ENCODE data around the gene VILL.

The VILL gene

DNA sequence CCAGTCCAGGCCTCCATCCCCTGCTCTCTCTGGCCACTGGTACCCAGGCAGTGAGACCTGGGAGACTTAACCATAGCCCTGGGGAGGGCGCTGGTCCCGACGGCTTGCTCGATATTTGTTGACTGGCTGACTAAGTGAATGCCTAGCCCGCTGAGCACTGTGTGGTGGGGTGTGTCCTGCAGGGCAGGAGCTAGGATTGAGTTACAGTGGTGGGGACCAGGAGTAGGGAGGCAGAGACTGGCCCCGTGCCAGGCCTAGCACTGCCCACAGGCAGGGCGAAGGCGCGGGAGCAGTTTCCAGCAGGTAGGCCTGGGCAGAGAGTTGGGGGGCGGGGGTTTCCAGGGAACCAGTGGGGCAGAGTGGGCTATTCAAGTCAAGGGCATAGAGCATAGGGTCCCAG lies at the start of gene VILL:
Gene VILL, plus strand, starts transcription at position 260 of the 400 bp plus-strand sequence. CDS start 2,887 bp downstream, outside the sequence.
- DNase-seq: no peak

DNA sequence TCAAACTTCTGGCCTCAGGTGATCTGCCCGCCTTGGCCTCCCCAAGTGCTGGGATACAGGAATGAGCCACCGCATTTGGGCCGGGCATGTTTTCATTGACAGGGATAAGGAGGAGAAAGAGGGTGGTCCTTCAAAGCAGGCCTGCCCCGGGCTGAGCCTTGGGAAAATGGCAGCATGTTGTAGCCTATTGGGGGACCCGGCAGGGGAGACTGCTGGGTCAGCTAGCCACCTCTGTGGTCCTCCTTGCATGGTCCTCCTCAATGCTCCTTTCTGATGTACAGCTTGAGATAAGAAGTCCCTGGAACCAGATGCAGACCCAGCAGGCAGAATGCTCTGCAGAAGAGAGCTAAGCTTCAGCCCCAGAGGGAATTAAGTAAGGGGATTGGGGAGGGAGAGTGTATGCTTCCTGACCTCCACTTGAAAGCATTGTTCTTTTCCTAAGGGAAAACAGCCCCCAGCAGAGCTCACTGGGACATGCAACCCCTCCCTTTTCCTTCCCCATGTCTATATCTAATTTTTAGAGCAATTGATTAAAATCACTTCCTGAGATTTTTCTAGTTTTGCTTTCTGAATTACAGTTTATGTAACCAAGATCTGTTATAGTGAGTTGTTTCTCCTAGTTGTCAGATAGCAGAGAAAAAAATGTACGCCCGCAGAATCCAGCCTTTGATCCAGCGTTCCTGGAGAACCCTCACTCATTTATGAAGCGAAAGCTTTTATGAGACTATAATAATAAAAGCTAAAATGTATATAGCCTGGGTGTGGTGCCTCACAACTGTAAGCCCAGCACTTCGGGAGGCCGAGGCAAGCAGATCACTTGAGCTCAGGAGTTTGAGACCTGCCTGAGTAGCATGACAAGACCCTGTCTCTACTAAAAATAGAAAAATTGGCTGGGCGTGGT lies 48.7 kb upstream of the VILL start:
- no peak for DNase-seq

DNA sequence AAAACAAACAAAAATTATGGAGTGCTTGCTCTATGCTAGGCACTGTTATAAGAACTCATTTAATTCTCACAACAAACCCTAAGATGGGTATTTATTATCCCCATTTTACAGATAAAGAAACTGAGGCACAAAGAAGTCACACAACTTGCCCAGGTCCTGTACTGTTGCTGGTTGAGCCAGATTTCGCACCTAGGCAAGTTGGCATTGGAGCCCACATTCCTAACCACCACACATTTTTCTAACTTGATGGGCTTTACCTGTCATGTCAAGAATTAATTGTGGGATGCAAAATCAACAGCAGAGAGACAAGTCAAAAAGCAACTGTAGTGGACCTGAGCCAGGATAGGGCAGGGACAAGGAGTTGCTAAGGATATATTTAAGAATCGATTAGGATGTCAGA lies 47.9 kb upstream of the VILL start:
- DNase-seq: no peak

DNA sequence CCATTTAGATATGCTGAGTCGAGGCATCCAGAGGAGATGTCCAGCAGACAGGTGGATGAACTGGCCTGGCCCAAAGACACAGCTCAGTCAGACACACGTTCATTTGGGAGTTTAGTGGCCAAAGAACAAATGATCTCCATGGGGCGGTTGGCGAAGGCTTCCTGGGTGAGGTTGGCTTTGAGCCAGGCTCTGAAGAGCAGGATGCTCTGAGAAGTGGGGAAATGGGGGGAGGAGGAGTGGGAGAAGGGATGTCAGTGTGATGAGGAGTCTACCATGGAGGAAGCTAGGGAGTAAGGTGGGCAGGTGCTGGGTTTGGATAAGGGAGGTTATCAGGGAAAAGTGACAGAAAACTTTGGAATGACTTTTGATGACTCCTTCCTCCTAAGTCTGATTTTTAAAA lies 47.5 kb upstream of the VILL start:
- DNase-seq: no peak

DNA sequence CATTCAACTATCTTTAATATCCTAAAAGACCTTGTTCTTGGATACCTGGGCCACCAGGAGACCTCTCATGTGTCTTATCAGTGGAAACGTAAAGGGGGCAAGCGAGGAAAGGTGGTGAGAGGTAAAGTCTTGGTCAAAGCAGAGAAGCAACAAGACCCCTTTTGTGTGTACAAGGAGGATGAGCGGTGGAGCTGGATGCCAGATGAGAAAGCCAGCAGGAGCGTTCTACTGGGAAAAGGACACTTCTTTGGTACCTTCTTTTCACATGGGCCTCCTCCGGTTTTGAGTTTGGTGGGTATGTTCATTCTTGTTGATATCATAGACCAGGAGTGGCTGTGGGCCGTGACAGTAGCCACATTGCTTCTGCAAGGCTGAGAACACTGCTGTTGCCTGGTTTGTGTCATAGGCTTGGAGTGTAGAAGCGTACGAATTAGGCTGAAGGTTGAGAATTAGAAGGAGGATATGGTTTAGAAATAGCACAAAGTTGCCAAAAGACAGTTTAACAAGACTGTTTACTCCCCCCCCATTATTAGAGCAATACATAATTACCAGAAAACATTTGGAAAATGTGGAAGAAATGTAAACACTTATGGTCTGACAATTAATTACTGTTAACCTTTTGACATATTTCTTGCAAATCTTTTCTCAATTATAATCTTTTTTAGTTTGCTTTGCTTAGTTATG lies 46.8 kb upstream of the VILL start:
- no peak for DNase-seq

DNA sequence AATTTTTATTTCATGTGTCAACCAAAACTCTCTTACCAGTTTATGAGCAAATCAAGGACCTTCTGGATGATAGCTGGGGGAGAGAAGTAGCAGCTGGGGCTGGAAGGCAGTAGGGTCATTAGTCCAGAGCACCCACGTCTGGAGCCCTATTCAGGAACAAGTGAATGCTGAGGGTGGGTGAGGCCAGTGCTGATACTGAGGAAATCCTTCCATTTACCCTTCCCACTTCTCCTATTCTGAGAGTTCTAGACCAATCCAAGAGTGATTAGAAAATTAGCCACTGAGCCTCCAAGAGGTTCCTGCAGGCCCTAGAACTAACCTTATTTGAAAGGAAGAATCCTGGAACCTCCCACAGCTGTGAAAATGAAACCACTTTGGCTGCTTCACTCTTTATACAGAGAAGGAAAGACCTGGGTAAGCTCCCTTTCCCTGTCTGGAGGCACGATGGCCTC lies 46.2 kb upstream of the VILL start:
- DNase-seq: no peak

DNA sequence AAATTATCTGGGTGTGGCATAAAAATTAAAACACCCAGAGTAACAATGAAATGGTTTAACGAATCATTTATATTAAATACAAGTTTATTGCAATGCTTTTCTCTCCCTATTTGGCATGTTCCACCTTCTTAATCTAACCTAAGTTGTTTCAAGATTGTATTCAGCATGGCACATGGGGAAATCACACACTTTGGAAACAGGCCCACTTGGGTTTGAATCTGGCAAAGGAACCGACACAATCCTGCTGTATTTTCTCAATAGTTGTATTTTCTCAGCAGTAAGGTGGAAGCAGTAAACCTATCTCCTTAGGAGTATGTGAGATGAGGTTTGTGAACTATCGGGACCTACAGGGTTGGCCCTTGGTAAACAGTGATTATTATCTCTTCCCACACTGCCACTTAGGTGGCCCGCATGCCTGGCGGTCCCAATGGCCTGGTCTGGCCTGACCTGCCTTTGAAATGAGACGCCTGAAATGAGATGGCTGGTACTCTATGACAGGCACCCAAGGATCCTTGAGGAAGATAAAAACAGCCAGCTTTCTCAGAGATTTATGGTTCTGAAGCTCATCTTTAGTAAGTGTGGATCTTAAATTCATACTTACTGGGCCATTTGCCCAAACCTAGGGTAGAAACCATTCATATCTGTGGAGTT lies 45.3 kb upstream of the VILL start:
- DNase-seq: no peak

DNA sequence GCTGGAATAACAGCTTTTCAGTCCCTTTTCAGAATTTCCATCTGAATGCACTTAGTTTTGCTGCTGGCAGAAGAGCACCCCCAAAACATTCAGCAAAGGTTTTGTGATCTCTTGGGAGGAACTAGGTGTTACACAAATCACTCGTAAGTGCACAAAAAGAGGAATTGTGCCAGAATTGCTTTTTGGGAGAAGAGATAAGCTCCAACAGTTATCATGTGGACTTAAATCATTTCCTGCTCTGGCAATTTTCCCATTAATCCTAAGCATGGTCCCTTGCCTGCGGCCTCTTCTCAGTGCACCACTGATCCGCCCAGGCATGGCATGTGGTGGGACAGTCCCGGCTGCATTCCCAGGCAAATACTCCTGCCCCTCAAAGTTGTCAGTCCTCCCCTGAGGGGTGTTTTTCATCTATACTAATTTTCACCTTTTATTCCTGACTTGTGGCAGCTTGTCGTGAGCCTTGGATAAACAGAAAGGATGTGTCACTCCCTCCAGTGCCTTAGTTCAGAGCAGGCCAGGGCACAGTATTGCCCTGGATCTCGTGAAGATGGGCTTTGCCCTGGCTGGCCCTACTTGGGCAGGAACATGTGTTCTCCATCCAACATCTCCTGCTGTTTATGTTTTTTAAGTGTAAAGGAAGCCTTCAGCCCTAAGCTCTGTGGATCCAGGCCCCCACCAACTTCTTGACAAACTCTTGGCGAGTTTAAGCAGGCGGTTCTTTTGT lies 44.6 kb upstream of the VILL start:
- no peak for DNase-seq

DNA sequence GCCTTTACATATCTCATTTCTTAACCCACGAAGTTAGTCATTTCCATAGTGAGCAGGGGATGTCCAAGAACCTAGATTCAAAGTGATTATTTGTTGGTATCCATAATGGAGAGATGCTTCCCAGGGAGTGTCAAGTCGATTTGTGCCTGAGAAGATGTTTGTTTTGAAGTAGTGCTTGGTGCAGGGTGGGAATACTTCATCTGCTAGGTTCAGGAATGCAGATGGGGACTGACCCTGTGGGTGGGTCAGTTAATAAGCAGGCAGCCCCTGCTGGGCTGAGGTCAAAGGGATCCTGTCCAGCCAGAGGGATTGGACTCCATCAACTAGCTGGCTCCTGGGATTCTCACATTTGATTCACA lies 44.1 kb upstream of the VILL start:
- DNase-seq: no peak

DNA sequence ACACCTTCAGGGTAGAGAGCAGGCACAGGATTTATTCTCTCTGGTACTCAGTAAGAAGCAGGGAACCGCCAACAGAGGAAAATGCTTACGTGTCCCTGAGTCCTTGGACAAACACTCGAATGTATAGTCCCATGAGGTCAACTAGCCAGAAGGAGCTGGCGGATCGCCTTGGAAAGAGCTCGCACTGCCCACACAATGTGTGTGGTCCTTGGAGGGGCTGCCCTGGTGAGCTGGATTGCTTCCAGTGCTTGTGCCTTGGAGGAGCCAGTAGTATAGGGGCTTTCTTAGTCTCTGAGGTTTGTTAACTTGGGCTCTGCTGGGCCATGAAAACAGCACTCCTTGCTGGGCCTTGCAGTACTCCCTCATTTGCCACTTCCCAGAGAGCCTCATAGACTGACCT lies 40.7 kb upstream of the VILL start:
- no peak for DNase-seq

DNA sequence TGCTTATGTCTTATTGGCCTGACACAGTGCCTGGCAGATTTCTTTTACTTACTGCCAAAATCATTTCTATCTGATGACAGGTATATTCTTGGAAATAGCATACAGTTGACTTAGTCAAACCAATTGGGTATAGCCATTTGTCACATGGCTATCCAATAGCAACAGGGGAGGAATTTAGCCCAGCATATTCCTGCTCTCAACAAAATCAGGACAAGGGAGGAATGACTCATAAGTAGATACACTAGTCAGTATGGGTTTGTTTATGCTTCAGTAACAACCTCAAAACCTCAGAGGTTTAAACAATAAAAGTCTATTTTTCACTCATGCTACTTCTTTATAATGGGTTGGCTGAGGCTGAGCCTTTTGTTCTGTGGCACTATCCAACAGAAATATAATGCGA lies 38.0 kb upstream of the VILL start:
- no peak for DNase-seq

DNA sequence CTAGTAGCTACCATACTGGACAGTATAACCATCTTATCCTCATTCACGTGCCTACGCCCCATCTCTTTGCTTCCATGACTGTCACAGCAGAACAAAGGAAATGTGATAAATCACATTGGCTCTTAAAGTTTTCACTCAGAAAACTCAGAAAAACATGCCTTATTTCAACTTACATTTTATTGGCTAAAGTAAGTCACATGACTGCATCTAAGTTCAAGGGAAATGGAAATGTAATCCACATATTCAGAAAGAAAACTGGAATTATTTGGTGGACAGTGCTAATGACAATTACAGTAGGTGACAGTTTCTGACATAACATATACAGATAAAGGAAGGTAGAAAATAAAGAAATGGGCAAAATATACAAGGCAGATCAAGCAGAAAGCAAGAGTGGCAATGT lies 37.4 kb upstream of the VILL start:
- DNase-seq: no peak

DNA sequence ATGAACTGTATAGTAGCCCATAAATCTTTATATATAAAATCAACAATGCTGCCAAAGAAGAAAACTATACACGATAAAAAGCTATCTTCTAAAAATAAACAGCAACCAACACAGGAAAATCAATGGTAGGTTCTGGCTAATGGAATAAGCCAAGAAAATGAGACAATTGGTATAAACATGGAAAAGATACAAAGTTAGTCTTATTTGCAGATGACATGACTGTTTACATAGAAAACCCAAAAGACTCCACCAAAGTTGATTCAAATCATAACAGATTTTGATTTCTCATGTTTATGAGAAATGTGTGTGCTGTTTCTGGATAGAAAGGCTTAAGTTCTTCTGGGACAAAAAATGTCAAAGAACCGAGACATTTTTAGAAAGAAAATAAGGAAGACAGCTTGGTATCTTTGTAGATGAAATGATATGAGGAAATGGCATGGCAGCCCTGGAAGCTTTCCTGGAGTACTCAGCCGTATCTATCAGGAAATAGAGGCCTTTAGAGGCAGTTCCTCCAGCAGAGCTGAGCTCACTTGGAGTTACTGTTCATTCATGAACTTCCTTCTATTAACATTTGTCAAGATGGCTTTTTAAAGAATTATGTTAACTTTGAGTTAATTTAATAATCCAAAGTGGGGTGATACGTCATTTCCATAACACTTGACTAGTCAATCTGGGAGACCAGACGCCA lies 36.7 kb upstream of the VILL start:
- DNase-seq: no peak

DNA sequence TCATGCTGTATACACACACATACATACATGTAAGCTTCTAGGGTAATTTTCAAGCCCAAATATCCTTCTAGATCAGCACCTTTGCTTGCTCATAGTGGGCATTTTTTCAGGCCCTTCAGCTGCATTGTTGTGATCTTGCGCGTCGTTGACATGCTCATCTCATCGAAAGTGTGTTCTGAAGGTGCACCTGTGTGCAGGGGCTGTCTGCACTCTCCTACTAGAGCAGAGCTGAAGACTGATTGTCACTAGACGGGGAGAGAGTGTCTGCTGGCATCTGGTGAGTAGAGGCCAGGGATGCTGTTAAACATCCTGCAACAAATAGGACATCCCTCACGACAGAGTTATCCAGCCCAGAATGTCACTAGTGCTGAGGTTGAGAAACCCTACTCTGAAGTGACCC lies 35.7 kb upstream of the VILL start:
- DNase-seq: no peak

DNA sequence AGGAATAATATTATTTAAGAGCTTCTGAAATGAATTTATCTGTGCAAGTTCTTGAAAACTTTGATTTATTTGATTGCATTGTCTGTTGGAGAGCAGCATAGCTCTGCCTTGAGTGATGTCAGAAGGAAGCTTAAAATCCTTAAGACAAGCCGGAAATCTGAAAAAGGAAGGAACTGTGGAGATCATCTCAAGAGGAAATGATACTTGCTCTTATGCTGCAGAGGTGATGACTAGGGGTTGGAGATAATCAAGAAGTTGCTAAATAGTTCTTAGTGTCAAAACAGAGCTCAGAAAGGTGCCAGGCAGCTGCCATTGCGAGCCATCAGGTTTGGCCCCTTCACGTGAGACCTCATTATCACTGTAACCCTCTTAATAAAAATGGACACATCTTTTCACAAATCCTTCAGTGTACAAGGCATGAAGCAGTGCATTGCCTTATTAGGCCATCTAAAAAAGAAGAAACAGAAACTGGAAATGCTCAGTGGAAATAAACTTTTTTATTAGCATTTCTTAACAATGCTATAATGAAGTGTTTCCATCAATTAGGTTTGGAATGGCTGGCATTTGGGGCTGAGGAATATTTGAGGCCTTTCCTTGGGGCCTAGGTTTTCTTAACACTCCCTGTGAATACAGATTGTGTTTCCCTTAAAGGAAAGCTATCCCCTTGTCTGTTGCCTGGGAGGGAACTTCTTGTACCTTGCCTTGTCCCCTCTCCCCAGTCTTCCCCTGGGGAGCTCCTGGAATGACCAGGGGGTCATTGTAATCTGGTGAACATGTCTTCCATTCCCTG lies 34.5 kb upstream of the VILL start:
- DNase-seq: no peak

DNA sequence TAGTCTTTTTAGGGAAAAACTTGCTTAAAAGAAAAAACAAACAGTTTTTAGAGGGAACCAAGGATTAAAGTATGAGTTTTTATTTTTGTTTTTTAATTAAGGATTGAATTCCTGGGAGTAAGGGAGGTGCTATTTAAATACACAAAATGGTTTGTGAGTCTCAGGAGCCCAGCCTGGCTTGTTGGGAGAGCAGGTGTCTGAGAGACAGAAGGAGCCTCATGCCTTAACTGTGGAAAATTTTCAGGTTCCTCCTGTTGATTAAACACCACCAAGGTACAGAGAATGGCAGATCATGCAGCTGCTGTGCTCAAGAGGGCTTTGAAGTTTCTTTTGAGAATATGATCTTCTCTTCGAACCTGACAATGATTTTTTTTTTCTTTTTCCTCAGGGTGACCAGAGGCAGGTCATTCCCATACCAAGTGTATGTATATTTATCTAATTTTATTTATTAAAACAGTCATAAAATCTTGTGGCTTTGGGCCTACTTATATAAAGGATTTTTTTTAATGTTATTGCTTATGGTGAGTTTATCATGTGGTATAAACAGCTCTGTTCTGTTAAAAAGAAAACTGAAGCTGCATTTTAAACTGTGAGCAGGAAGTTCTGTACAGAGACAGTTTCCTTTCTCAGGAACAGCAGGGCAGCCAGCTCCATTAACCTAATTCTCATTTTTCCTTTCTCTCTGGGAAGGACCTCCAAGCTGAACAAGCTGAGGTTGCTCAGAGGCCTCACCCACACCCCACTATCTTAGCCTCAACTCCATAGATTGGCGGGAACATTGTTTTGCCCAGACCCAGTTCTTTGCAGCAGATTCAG lies 33.7 kb upstream of the VILL start:
- no peak for DNase-seq

DNA sequence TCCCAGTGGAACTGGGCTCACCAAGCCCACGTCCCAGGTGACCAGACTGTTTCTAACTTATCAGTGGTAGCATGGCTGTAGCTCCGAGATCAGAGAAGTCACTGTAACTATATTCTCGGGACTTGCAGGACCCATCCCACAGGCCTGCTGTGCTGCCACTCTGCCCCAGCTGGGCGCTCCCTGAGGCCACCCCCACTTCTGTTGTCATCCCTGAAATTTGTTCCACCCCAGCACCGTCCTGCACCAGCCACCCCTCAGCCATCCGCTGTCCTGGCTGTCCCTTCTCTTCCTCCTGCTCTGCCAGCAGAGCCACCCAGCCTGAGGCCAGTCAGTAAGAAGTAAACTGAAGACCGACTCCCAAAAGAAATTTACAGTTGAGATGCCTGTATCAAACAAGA lies 33.0 kb upstream of the VILL start:
- DNase-seq: no peak

DNA sequence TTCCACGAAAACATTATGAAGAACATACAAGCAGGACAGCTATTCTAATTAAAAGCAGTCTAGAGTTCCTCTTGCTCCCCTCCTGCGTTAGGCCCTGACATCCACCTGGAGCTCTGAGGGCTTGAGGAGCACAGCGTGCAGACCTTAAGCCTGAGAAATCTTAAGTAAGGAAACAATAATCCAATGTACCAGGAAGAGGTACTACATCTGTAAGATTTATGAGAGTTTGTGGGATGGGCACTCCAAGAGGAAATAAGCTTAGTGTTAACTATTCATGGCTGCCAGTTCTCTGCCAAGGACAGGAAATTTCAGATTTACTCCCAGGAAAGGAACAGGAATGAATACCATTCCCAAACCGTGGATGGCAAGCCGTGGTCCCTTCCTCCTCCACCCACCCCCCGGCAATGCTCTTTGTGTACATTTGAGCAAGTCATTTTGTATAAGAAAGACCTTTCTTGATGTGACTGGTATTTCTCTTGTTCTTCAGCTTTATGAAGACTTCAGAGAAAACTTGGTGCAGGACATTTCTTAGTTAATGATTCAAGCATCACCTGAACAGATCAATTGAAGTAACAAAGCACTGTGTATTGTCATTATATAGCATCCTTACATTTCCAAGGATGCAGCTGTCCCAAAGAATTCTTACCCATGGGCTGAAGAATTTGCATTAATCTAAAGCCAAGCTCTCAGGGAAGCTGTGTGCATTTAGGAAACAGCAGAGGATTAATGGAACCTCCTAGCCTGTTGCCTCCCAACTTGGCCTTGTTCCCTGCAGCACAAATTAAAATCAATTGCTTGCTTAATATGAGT lies 28.8 kb upstream of the VILL start:
- DNase-seq: no peak

DNA sequence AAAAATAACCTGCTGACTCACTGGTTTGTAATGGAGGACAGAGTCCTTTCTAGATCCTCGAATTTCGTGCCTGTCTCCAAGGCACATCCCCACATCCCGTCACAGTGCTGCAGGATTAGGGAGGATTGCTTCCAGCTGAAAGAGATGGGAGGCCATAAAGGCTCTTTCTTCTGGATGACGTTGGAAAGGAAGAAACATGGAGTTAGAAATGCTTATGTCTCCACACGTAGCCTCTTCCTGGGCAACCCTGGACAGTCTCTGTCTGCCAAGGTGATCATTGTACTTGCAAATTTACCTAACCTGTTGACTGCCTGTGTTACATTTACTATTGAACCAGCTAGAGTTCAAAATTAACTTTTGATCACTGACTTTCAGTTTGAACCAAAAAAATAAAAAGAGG lies 27.6 kb upstream of the VILL start:
- no peak for DNase-seq

DNA sequence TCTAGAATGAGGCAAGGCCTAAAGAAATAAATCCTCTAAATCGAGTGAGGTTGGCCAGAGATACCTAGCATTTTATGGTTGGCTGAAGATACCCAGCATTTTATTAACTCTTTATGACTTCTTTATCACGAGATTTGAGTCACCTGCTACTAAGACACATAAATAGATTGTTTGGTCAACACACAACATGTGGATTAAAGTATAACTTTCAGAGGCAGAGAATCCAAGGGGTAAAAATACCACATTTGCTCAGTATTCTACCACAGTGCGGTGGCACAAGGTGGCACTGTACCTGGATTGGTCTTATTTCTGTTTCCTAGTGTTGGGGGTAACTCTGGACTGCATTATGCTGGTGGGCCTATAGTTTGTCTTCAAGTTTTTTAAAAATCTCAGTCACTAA lies 27.0 kb upstream of the VILL start:
- DNase-seq: no peak

All from NCI-H1930 (cell line).